Measurements from ENCODE around the gene SOX8. TPM values are rescaled to one million over a fixed set of nuclear protein-coding genes. Genes with fewer than 3 reads are reported as not detected.

The SOX8 gene
- total RNA-seq, 6 experiments from 2014 or later: 0.05 to 0.07 TPM; not detected in 4

DNA sequence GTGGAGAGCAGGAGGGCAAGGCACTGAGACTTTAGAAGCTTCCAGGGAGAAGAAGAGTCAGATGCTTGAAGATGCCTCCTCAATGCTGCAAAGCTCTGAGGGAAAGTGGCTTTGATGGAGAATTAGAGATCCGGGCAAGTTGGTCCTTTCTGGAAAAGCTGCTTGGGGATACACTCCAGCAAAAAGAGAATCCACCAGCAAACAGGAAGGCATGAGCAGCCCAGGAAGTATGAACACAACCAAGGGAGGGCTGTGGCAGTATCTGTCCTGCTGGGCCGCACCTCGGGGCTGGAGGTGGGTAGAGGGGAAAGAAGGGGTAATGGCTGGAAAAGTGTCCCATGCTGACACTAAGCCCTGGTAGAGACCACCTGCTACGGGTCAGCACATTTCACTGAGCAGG lies 16.1 kb upstream of the SOX8 start:
- H3K9me3 Mint-ChIP-seq: peaks cover 23% of the 10 kb centered on the region
- peaks cover 30% of the 10 kb centered on the region for H3K4me1 Mint-ChIP-seq (ENCODE audit: low read depth)
- peak overlapping the region; percentile 96; the same call in 1 of the 2 replicates for H3K27ac Mint-ChIP-seq
- TF ChIP-seq, protein P1, sequence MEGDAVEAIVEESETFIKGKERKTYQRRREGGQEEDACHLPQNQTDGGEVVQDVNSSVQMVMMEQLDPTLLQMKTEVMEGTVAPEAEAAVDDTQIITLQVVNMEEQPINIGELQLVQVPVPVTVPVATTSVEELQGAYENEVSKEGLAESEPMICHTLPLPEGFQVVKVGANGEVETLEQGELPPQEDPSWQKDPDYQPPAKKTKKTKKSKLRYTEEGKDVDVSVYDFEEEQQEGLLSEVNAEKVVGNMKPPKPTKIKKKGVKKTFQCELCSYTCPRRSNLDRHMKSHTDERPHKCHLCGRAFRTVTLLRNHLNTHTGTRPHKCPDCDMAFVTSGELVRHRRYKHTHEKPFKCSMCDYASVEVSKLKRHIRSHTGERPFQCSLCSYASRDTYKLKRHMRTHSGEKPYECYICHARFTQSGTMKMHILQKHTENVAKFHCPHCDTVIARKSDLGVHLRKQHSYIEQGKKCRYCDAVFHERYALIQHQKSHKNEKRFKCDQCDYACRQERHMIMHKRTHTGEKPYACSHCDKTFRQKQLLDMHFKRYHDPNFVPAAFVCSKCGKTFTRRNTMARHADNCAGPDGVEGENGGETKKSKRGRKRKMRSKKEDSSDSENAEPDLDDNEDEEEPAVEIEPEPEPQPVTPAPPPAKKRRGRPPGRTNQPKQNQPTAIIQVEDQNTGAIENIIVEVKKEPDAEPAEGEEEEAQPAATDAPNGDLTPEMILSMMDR (IDR thresholded peaks at IDR 0.05): no peak
- no peak overlapping the region for H3K4me3 Mint-ChIP-seq
- H3K36me3 Mint-ChIP-seq (ENCODE audit: low read depth): peaks cover 39% of the 10 kb centered on the region
- no peak for DNase-seq
- H3K27me3 Mint-ChIP-seq (ENCODE audit: insufficient read depth): no peaks in the 10 kb centered on the region; the same call in 1 of the 2 replicates

DNA sequence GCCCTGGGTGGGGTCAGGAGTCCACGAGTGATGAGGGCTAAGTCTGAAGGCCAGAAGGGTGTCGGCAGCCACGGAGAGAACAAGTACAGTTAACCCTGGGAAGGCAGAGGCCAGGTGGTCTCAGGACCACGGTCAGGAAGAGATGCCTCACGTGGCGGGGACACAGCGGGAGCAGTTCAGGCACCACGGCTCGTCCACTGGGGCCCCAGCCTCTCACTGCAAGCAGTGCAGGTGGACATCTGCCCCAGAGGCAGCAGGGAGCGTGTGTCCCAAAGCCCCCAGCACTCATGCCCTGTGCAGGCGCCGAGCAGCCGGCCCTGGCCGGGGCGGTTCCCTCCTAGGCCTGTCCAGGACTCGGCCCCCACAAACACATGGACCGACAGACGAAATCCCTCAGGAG lies 15.5 kb upstream of the SOX8 start:
- H3K9me3 Mint-ChIP-seq: peaks cover 23% of the 10 kb centered on the region
- no peak overlapping the region for H3K4me3 Mint-ChIP-seq
- H3K4me1 Mint-ChIP-seq (ENCODE audit: low read depth): peaks cover 30% of the 10 kb centered on the region
- H3K27ac Mint-ChIP-seq: no peak overlapping the region
- H3K36me3 Mint-ChIP-seq (ENCODE audit: low read depth): peaks cover 39% of the 10 kb centered on the region
- no peak for DNase-seq
- TF ChIP-seq, protein P1 (IDR thresholded peaks at IDR 0.05): no peak
- H3K27me3 Mint-ChIP-seq (ENCODE audit: insufficient read depth): no peaks in the 10 kb centered on the region; the same call in 1 of the 2 replicates

DNA sequence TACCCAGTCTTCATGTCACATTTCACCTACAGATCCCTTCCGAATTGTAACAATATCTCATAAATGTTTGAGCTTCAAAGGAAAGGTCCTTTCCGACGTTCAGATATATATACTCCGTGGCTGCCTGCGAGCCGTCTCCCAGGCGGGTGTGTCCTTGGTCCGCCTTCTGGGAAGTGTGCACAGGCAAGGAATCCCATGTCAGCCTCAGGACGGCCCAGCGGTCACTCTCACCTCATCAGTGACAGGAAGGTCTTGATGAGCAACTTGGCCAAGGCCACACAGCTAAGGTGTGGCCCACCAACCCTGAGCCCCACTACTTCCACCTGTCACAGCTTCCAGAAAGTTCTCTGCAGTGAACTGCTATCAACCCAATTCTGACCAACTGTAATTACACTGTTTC lies 15.1 kb upstream of the SOX8 start:
- H3K4me1 Mint-ChIP-seq (ENCODE audit: low read depth): peaks cover 30% of the 10 kb centered on the region
- H3K27ac Mint-ChIP-seq: no peak overlapping the region
- TF ChIP-seq, protein P1 (IDR thresholded peaks at IDR 0.05): no peak
- peaks cover 39% of the 10 kb centered on the region for H3K36me3 Mint-ChIP-seq (ENCODE audit: low read depth)
- peaks cover 25% of the 10 kb centered on the region for H3K9me3 Mint-ChIP-seq
- no peaks in the 10 kb centered on the region; the same call in 1 of the 2 replicates for H3K27me3 Mint-ChIP-seq (ENCODE audit: insufficient read depth)
- no peak overlapping the region; the same call in 1 of the 2 replicates for H3K4me3 Mint-ChIP-seq
- no peak for DNase-seq

DNA sequence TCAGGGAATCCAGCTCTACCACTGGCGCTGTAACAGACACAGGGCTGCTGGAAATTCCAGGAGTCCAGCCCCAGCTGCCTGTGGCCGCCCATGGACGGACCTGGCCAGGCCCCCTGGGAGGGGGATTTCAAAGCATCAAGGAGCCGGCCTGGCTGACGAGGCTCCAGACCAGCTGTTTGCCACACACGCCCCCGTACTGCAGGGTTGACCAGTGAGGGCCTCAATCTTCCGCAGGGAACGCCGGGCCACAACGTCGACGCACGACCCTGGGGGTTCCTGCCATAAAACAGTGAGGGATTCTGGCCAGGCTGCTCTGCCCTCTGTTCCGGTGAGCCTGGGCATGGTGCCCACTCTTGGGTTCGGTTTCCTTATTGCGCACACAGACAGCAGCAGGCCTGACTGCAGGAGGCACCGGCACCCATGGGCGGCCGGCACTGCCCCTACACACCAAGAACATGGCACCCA lies 14.5 kb upstream of the SOX8 start:
- Mint-ChIP-seq H3K4me3 (no peak overlapping the region), H3K27ac (no peak overlapping the region), H3K4me1 (ENCODE audit: low read depth) (peaks cover 30% of the 10 kb centered on the region), H3K36me3 (ENCODE audit: low read depth) (peaks cover 39% of the 10 kb centered on the region), H3K9me3 (peaks cover 28% of the 10 kb centered on the region), H3K27me3 (ENCODE audit: insufficient read depth) (no peaks in the 10 kb centered on the region; the same call in 1 of the 2 replicates)
- TF ChIP-seq, protein P1 (IDR thresholded peaks at IDR 0.05): no peak
- no peak for DNase-seq

DNA sequence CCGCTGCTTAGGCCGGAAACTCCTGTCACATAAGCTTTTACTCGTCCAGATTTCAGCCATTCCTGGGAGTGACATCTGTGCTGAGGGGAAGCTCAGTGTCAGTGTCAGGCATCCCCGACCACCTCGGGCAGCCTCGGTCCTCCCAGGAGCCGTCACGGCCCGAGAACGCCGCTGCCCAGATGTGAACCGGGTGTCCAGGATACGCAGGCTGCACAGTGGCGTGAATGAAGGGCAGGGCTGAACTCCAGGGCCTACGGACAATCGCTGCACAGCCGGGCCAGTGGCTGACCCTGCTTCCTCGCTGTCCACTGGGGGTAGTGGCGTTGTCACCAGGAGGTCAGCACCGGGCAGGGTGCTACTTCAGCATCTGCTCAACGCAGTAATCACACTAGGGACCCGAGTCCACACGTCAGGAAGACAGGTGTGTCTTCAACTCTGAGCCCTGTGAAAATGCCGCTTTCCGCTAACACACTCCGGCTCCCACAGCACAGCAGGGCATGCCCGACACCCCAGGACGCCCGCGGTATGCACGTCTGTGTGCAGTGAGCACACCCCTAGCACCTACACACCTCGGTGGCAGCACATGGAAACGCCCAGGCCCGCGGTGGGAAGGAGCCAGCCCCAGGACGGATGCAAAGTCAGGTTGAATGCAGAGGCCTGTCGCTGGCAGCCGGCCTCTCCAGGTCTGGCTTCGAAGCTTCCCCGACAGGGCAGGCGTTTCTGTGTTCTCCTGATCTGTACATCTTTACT lies 13.8 kb upstream of the SOX8 start:
- H3K36me3 Mint-ChIP-seq (ENCODE audit: low read depth): peaks cover 39% of the 10 kb centered on the region
- peaks cover 30% of the 10 kb centered on the region for H3K4me1 Mint-ChIP-seq (ENCODE audit: low read depth)
- peaks cover 28% of the 10 kb centered on the region for H3K9me3 Mint-ChIP-seq
- H3K27ac Mint-ChIP-seq: no peak overlapping the region
- peaks cover 1% of the 10 kb centered on the region for H3K27me3 Mint-ChIP-seq (ENCODE audit: insufficient read depth)
- H3K4me3 Mint-ChIP-seq: no peak overlapping the region
- TF ChIP-seq, protein P1 (IDR thresholded peaks at IDR 0.05): no peak
- no peak for DNase-seq

All from HFFc6 (cell line).